ENCODE measurements around the gene HYLS1. TPM values are rescaled to one million over a fixed set of nuclear protein-coding genes. Genes with fewer than 3 reads are reported as not detected.

Gene HYLS1
- total RNA-seq, 1 experiment from 2014 or later: 2.5 TPM

DNA sequence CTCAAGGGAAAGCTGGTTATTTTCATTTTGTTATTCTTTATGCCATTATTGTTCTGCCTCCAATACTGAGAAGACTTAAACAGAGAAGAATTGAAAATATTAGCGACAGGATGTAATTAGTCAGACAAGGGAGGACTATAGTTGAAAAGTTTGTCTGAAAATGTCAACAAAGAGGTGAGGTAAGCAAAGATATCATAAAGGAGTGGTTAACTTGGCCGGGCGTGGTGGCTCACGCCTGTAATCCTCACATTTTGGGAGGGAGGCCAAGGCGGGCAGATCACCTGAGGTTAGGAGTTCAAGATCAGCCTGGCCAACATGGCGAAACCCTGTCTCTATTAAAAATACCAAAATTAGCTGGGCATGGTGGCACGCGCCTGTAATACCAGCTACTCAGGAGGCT is 4.1 kb upstream of the HYLS1 start:
- Histone ChIP-seq H3K4me3 (ENCODE audit: low read depth, low read length) (no peak overlapping the region), H3K27me3 (replicated peaks; ENCODE audit: control insufficient read depth, insufficient read depth, low read length) (no peaks in the 10 kb centered on the region), H3K4me1 (no peaks in the 10 kb centered on the region), H3K9me3 (no peaks in the 10 kb centered on the region), H3K36me3 (ENCODE audit: control insufficient read depth, insufficient read depth, low read length) (no peaks in the 10 kb centered on the region)
- Mint-ChIP-seq H3K4me1 (ENCODE audit: low read depth, unreplicated experiment) (peaks cover 7% of the 10 kb centered on the region), H3K27ac (ENCODE audit: unreplicated experiment) (no peak overlapping the region), H3K27me3 (ENCODE audit: insufficient read depth, unreplicated experiment) (peaks cover 16% of the 10 kb centered on the region), H3K36me3 (ENCODE audit: insufficient read depth, unreplicated experiment) (no peaks in the 10 kb centered on the region), H3K9me3 (ENCODE audit: unreplicated experiment) (no peaks in the 10 kb centered on the region), H3K4me3 (ENCODE audit: unreplicated experiment) (no peak overlapping the region)
- DNase-seq: no peak
- TF ChIP-seq, protein P1, sequence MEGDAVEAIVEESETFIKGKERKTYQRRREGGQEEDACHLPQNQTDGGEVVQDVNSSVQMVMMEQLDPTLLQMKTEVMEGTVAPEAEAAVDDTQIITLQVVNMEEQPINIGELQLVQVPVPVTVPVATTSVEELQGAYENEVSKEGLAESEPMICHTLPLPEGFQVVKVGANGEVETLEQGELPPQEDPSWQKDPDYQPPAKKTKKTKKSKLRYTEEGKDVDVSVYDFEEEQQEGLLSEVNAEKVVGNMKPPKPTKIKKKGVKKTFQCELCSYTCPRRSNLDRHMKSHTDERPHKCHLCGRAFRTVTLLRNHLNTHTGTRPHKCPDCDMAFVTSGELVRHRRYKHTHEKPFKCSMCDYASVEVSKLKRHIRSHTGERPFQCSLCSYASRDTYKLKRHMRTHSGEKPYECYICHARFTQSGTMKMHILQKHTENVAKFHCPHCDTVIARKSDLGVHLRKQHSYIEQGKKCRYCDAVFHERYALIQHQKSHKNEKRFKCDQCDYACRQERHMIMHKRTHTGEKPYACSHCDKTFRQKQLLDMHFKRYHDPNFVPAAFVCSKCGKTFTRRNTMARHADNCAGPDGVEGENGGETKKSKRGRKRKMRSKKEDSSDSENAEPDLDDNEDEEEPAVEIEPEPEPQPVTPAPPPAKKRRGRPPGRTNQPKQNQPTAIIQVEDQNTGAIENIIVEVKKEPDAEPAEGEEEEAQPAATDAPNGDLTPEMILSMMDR (IDR thresholded peaks at IDR 0.05; ENCODE audit: insufficient read depth in 1 of 2, low read depth in 1 of 2, low read length in 1 of 2, severe bottlenecking in 1 of 2, unreplicated experiment in 1 of 2): no peak
- no TSS peak for BruUV-seq (replicated peaks)
- ChIA-PET POLR2A (no interaction called here), CTCF (no interaction called here)
- intact Hi-C loops (cut with micrococcal nuclease; ENCODE audit: unreplicated experiment): no loop called here

DNA sequence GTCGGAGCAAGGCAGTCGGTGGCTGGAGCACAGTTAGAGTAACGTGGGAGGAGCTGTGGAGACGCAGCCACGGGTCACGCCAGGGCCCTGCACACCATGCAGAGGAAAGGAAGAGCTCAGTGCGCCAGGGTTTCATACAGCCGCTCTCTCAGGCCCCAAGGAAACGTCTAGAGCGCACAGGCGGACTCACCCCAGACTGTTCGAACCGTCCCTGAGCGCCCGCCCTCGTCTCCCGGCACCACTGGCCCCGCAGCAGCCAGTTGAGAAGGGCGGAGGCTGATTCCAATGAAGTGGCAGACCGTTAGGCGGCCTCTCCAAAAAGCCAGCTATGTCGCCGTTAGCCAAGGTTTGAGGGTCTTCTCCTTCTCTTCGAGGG is 483 bp upstream of the HYLS1 start:
- H3K4me3 Mint-ChIP-seq (ENCODE audit: unreplicated experiment): peak overlapping the region; percentile 69
- peaks cover 3% of the 10 kb centered on the region for H3K27me3 Mint-ChIP-seq (ENCODE audit: insufficient read depth, unreplicated experiment)
- intact Hi-C loops (cut with micrococcal nuclease; ENCODE audit: unreplicated experiment): no loop called here
- H3K9me3 Mint-ChIP-seq (ENCODE audit: unreplicated experiment): no peaks in the 10 kb centered on the region
- no peak for DNase-seq
- Histone ChIP-seq H3K27me3 (replicated peaks; ENCODE audit: control insufficient read depth, insufficient read depth, low read length) (no peaks in the 10 kb centered on the region), H3K4me3 (ENCODE audit: low read depth, low read length) (no peak overlapping the region; the same call in 1 of the 2 replicates), H3K4me1 (no peaks in the 10 kb centered on the region), H3K9me3 (no peaks in the 10 kb centered on the region), H3K36me3 (ENCODE audit: control insufficient read depth, insufficient read depth, low read length) (no peaks in the 10 kb centered on the region)
- CTCF ChIA-PET: interaction anchor here (0.7 to 1.4 kb wide), 3 partner anchors 16 to 1027 kb away, joined by 3 to 6 read pairs (median 6); partner anchors contain the start of gene PUS3
- no peak overlapping the region for H3K27ac Mint-ChIP-seq (ENCODE audit: unreplicated experiment)
- no peaks in the 10 kb centered on the region for H3K36me3 Mint-ChIP-seq (ENCODE audit: insufficient read depth, unreplicated experiment)
- TF ChIP-seq, protein P1 (IDR thresholded peaks at IDR 0.05; ENCODE audit: insufficient read depth in 1 of 2, low read depth in 1 of 2, low read length in 1 of 2, severe bottlenecking in 1 of 2, unreplicated experiment in 1 of 2): no peak
- peaks cover 7% of the 10 kb centered on the region for H3K4me1 Mint-ChIP-seq (ENCODE audit: low read depth, unreplicated experiment)
- BruUV-seq (replicated peaks): no TSS peak
- POLR2A ChIA-PET: interaction anchor here (1.4 kb wide), 1 partner anchor 16 kb away, joined by 6 read pairs; the partner anchor contains the start of gene PUS3

DNA sequence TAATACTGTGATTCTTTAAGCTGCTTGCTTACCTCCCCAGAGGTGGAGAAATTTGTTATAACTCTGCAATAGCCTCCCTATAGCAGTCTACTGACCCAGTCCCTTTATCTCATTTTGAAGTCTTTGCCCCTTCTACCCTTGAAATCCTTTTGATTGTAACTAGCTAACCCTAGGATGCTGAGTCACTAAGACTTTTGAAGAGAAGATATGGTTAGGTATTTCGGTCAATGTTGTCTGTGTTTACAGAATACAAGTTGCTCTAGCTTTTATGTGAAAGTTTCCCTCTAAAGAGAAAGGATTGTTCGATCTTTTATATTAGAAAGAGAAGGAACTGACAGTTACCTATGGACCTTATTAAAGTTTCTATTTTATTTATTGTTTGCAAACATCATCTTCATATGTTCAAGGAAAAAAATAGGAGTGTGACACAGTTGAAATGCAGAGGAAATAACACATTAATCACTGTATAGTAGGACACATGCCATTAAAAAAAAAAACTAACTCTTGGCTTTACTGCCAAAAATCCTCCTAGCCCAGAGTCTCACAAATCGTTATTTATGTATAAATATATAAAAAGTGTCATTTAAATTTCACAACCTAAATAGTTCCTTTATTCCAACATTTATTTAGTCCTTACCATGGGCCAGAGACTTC is 3.1 kb downstream of the HYLS1 start:
- TF ChIP-seq, protein P1 (IDR thresholded peaks at IDR 0.05; ENCODE audit: insufficient read depth in 1 of 2, low read depth in 1 of 2, low read length in 1 of 2, severe bottlenecking in 1 of 2, unreplicated experiment in 1 of 2): no peak
- intact Hi-C loops (cut with micrococcal nuclease; ENCODE audit: unreplicated experiment): no loop called here
- TSS peak; percentile 2 for BruUV-seq (replicated peaks)
- H3K27me3 Mint-ChIP-seq (ENCODE audit: insufficient read depth, unreplicated experiment): no peaks in the 10 kb centered on the region
- no peaks in the 10 kb centered on the region for H3K9me3 Mint-ChIP-seq (ENCODE audit: unreplicated experiment)
- Histone ChIP-seq H3K36me3 (ENCODE audit: control insufficient read depth, insufficient read depth, low read length) (no peaks in the 10 kb centered on the region), H3K27me3 (replicated peaks; ENCODE audit: control insufficient read depth, insufficient read depth, low read length) (no peaks in the 10 kb centered on the region), H3K9me3 (no peaks in the 10 kb centered on the region), H3K4me3 (ENCODE audit: low read depth, low read length) (no peak overlapping the region), H3K4me1 (0 out of 2 replicates have a peak, but pooled peaks cover 6% of the 10 kb centered on the region)
- POLR2A ChIA-PET: no interaction called here
- peaks cover 8% of the 10 kb centered on the region for H3K36me3 Mint-ChIP-seq (ENCODE audit: insufficient read depth, unreplicated experiment)
- no peak overlapping the region for H3K4me3 Mint-ChIP-seq (ENCODE audit: unreplicated experiment)
- CTCF ChIA-PET: no interaction called here
- H3K4me1 Mint-ChIP-seq (ENCODE audit: low read depth, unreplicated experiment): peaks cover 8% of the 10 kb centered on the region
- DNase-seq: no peak
- H3K27ac Mint-ChIP-seq (ENCODE audit: unreplicated experiment): no peak overlapping the region
